ENCODE results near the gene SPC25.
A peak's percentile ranks its signal among the peaks of the same experiment; 100 is the strongest.
"Not testable (repeated sequence)": the region's sequence is repeated elsewhere in the genome, so short reads cannot be mapped to it uniquely, and the experiment has no call there.

SPC25 gene, protein sequence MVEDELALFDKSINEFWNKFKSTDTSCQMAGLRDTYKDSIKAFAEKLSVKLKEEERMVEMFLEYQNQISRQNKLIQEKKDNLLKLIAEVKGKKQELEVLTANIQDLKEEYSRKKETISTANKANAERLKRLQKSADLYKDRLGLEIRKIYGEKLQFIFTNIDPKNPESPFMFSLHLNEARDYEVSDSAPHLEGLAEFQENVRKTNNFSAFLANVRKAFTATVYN

DNA sequence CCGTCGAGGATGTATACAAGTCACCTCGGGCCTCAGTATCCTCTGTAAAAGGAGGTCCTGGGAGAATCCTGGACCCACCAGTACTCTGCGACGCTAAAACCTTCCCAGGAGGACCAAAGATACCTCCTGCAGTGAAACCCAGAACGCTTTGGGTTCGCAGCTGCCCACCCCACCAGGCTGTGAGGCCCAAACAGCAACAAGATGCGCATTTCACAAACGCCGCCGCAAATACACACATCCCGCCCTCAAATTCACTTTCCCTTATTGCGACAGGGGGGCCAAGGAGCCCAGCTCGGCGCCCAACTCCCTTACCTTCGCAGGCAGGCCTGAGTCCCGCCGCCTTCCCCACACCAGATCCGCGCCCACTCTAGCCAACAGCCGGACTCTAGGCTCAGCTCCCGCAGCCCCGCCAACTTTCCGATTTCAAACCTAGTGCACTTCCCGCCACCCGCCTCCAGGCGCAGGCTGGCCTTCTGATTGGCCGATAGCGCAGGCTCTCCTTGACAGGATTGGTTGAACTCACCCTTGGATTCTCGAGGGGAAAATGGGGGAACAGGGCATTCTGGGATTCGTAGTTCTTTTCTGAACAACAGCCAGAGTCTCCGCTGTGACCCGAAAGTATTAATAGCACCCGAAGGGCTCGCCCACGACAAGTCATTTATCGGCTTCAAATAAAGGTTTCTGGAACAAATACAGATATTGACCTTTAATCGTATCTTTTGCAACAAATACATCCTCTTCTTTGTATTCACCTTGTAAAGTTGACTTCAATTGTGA is at the start of gene SPC25:
SPC25 (minus strand) TSS at position 425 of the 777 bp plus-strand sequence. CDS start 911 bp downstream, outside the sequence.
- peak; percentile 88 to 92 for DNase-seq

DNA sequence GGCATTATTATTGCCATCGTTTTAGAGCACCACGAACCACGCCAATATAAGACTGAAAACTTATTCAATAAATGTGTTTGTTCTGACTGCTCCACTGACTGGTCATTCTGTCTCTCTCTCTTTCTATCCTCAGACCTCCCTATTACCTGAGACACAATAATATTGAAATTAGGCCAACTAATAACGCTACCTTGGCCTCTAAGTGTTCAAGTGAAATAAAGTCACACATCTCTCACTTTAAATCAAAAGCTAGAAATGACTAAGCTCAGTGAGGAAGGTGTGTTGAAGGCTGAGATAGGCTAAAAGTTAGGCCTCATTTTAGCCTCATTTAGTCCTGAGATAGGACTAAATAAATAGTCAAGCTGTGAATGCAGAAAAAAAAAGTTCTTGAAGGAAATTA is 49.7 kb upstream of the SPC25 start:
- no peak for DNase-seq

DNA sequence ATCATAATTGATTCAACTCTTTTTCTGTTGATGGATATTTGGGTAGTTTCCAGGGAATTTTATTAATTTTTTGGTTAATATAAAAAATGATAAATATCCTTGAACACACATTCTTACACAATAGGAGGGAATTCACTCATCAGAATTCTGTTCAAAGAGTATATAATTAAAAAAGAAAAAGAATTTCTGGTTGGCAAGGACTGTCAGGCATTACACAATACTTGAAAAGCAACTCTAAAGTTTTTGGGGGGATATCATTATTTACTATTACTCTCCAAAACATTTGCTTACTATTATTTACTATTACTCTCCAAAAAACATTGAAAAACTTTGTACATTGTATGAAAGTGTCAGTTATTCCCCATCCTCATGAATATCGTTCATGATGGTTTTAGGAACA is 48.8 kb upstream of the SPC25 start:
- no peak for DNase-seq

DNA sequence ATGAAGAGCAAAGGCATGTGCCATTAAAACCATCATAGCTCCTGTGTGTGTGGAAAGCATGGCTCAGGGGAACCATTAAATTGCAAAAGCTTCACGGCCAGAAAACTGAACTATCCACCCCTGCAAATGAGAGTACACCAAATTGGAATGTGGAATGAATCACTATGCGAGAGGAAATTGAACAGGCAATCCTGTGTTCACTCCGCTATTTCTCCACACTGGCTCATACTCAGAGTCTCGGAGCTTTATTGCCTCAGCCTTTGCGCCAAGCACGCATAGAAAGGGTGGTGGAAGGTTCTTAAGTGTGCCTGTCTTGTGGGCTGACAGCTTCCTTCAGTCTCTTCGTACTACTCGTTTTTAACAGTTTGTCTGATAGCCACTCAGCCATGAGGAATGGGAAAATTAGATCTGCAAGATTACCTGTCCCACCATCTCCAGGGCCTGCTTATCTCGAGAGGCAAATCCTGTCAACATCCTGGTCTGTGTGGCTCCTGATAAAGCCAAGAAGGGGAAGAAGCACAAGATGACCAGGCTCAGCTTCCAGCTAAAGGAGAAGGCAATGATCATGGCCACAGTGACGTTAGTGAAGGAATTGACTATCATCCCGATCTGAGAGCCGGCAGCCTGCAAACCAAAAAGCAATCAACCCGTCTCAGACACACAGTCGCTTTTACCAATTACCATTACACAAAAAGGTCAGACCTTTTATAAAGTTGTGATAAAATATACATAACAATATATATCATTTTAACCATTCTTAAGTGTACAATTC is 45.8 kb upstream of the SPC25 start:
- DNase-seq, result no peak

DNA sequence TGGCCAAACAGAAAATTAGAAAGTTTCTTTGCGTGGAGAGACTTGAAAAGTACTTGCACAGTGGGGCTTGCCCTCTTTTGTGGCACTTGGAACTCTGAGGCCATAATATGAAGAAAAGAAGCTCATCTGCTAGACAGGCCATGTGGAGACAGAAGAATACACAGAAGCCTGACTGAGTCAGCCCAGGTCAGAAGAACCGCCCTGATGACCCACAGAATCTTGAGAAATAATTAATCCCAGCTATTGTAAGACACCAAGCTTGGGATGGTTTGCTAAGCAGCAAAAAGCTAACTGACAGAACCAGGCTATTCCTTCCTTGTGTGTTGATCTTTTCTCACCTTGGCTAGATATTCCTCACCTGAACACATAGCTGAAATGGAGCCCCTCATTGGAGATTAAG is 44.6 kb upstream of the SPC25 start:
- no peak for DNase-seq

DNA sequence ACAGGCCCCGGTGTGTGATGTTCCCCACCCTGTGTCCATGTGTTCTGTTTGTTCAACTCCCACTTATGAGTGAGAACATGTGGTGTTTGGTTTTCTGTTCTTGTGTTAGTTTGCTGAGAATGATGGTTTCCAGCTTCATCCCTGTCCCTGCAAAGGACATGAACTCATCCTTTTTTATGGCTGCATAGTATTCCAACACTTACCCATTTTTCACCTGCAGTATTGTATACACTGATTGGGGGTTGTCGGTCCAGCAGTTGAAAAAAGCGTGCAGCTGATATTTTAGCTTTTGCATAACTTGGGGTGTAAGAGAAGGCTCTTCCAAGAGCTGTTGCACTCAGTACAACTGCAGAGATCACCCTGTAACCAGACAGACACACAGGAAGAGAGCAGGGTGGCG is 41.9 kb upstream of the SPC25 start:
- DNase-seq, result not testable (repeated sequence)

DNA sequence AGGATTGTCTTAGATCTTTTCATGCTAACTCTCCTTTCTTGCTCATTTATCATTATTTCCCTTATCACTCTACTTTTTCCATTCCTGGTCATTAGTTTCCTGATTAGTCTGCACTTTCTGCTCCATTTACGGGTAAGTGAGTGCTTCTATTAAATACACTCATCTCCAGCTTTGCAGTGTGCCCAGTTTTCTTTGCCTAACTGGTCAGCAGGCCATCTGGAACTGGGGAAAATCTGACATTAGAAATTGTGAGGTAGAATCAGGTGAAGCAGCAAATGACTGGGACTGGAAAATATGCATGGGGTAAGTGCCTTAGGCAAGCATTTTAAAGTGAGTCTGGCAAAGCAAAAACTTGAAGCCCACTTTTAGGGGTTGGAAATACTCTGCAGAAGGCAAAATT is 40.0 kb upstream of the SPC25 start:
- DNase-seq, result no peak

DNA sequence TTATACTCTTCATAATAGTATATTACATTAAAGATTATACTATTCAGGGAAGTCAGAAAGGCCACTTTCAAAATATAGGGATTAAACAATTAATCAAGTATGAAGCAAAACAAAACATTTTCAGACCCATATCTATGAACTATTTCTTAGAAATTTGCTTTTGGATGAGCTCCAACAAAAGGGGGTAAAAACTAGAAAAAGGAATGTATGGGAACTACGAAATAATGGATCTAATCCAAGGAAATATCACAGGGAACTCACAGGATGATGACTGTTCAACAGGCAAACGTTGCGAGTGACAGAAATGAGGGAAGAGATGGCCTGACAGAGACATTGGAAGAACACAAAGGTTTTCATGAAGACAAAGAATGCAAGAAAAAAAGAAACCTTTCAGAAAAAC is 38.8 kb upstream of the SPC25 start:
- no peak for DNase-seq

DNA sequence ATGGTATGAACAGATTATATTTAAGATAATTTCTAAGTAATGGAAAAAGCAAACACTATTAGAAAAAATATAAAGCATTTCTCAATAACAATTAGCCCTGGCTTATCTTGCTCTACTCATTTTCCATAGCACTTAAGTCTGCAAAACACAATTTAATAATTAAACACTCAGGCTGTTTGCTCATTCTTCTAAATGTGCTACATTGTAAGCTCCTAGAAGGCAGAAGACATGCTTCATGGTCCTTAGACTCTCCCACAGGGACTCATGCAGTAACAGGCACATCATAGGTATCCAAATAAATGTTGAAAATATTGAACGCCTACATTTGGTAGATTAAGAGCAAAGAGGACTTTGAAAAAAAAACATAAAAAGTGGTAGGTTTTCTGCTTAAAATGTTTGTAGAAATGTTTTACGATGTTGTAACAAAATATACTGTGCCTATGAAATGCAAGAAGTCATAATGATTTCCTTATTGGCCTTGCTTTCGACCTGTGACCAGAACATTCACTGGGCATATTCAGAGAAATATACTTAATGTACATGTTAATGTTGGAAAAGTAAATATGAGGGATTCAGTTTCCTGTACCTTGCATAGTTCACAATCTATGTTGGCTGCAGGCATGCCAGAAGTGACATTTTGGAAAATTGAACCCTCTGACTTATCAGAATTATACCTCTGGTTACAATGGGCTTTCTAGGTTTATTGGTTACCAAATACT is 38.0 kb upstream of the SPC25 start:
- DNase-seq, result no peak

DNA sequence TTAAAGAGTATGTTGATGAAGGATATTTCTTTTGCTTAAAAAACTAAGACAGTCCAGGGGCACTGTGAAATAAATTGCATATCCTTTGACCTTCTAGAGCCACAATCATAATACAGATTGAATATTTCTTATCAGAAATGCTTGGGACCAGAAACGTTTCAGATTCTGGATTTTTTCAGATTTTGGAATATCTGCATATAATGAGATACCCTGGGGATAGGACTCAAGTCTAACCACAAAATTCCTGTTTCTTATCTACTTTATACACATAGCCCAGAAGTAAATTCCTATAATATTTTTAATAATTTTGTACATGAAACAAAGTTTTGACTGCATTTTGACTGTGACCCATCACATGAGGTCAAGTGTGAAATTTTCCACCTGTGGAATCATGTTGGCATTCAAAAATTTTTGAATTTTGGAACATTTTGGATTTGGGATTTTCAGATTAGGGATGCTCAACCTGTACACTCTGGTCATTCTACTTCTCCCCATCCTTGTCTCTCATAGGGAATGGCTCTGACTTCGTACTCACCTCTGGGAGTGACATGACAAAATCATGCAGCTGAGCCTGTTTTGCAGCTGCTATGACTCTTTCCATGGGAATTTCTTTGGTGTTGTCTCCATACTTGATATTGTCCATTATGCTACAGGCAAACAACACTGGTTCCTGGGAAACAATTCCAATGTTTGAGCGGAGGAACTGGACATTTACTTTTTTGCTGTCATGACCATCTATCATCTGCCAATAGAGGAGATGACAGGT is 36.6 kb upstream of the SPC25 start:
- no peak for DNase-seq

DNA sequence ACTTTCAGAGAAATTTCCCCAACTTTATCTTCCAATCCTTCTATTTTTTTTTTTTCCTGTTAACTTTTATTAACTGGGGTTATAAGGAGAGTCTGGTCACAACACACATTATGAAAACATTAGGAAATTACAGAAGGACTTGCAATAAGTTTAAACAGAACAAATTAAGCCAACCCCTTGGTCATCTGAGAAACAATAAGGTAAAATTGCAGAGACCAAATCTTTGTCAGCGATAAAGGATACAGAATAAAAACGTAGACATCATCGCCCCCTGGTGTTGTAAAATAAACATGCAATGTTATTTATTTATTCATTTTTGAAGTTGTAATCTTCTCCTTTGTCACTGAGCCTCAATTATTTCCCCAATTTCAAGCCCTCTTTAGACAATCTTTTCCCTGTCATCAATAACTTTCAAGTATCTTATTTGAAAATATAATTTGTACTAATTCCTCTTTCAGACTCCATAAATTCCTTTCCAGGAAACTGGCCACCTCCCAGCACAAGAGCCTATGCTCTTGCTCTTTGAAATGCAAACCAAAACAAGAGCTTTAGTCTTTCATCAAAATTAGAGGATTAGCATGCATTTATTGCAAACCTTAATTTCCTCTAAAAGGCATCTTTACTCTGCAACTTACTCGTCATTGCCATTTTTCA is 30.4 kb upstream of the SPC25 start:
- peak in 1 of 2 donors; percentile 51 for DNase-seq

DNA sequence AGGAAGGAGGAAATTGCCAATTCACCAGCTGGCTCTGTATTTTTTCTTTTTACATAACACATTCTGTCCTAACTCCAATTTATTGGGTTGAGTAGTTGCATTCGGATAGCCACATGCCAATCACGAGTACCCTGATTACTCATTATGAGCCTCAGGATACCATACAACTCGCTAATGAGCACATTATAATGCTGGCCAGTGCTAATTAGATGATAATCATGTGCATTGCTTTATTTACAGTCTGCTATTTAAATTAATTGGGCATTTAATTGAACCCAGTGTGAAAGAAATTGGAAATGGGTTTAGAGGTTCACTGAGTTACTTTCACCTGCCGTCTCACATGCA is 26.1 kb upstream of the SPC25 start:
- DNase-seq, result no peak

DNA sequence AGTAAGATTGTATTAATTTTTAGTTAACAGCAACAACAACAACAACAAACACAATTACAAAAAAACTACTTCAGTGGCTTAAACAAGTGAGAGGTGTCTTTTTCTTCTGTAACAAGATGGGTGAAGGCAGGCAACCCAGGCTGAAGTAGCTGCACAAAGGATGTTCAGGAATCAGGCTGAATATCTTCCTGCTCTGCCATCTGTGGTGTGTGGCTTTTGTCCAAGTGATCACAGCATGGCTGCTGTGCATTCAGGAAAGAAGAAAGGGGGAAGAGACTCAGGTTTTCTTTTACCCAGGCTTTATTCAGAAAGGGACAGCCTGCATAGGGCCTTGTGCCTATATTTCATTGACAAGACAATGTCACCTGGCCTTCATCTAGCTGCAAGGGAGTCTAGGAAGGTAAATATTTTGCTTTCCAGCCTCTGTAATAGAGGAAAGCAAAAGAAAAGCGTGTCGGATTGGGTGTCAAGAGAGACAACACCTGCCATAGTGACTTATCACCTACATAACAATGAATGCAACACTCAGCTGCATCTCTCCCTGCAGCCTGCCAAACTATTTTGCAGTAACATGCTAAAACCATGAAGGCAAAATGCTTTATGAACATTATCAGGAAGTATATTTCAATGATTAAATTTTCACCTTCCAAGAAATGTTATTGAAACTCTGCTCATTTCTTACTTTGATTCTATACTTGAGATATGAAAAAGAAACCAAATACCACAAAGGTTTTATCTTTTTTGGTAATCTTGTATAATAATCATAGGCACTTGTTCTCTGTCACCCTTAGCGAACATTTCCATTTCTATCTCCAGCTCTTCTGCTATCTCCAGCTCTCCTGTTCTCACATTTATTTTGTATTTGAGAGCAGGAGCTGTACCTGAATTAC is 25.5 kb upstream of the SPC25 start:
- DNase-seq, result no peak

DNA sequence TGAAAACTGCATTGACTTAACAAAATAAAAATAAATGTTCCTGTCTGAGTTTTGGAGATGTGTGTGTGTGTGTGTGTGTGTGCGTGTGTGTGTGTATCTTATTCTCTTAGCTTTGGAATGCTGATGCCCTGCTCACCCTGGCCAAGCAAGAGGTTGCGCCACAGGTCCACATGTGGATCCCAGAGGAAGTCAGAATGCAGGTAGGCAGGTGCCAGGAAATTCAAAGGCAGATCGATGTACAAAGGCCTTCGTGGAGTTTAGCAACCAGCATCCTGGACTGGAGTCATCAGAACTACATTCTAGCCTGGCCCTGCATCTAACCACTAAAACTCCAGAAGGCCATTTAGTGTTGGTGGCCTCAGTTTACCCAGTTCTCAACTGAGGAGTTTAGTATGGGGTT is 23.3 kb upstream of the SPC25 start:
- no peak for DNase-seq

DNA sequence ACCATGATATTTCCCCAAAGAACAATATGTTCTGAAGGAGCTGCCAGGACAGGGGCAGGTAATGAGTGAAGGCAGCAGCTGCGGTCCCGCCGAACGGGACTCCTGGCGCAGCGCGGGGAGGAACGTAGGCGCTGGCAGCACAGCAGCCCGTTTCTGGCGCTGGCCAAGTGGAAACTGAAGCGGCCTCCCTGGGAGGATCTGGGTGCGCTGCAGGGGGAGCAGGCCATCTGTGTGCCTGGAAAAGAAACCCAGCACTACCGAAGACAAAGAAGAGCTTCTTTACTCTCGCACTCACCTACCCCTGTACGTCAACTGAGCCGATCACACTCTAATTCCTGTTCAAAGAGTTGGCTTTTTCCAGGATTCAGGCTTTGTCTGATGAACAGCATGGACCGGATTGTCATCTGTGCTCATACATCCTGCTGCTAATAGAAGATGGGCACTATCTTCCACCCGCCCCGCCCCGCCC is 22.7 kb upstream of the SPC25 start:
- no peak for DNase-seq

DNA sequence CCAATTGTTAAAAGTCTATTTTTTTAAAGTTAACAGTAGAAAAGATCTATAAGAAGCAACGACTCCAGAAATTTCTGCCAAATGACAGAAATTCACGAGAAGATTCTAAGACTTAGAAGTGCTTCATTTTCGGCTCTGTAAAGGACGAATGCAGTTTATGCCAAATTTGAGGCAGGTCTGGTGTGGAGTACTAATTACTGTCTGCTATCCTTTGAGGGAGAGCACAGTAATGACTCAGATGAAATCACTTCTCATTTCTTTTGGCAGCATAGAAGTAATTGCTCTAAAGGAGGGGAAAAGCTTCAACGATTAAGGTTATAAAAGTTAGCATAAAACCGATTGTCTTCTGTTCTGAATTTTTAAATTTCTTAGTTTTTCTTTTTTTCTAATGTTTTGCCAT is 22.2 kb upstream of the SPC25 start:
- DNase-seq, result no peak

DNA sequence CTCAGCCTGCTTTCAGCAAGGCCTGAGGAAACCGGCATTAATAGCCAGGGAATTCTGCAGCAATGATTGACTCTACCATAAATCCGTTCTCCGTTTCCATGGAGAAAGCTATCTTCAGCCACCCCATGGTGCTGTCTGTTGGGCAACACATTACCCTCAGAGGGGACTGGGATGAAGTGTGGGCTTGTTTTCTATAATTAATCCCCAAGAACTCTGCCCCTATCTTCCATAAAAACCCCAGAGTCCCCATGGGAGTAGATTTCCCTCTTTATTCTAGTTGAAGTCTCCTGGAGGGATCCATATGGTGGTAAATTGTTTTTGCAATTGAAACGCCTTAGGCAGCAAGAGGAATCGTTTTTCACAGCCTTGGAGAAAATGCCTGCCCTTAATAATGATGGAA is 20.1 kb upstream of the SPC25 start:
- no peak for DNase-seq

DNA sequence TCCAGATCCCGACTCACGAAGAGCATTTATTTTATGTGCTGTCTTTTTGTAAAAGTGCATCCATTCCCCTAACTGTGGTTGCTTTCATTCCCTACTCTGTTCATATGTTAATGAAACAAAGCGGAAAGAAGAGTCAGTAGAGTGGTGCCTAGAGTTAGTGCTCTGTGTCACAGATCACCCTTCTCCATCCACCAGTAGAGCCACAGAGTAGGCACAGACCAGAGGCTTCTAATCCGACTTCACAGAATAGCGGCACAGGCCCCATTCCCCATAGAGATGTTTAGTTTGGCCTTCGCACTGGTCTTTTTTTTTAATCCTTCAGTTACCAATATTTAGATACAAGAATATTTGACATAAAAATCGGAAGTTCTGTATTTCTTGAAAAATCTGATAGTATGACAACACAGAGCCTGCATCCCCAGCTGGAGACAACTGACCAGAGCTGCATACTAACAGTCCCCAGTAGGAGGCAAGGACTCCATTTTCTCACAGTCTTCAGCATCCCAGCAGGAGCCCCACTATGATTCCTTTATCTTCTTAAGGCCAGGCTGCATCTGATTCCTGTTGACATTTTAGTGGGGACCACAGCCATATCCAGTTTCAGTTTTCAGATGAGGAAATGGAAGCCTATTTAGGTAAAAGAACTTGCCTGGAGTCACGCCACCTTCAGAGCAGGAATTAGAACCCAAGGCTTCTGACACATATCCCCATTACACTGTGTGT is 17.9 kb upstream of the SPC25 start:
- DNase-seq, result no peak

DNA sequence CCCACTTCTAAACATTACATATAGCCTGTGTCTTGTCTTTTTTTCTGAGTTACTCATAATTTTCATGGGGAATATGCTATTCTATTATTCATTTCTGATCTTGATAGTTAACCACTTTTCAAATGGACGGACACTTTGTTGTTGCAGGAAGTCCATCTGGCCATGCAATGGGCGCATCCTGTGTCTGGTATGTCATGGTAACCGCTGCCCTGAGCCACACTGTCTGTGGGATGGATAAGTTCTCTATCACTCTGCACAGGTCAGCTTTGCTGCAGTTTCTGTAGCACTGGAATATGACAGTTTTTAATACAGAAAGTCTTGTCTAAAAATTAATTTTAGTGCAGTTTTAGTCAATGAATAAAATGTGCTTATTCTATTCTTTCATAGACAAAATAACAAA is 14.1 kb upstream of the SPC25 start:
- DNase-seq, result no peak

DNA sequence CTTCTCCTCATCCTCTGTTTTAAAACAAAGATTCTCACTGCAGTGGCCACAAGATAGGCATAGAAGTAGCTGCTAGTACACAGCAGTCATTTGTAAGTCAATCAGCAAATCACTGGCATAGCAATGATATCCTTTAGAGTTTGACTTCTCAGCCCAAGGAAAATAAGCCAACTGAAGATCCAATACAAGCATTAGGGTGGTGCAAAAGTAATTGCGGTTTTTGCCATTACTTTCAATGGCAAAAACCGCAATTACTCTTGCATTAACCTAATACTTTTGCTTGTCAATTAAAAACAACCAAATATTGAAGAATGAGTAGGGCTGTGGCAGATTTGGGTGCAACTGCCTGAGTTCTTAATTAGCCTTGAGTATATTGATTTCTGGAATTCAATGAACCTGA is 13.7 kb upstream of the SPC25 start:
- no peak for DNase-seq
